SK-N-SH (cell line): ENCODE results near the gene ETDB. TPM values are rescaled to one million over a fixed set of nuclear protein-coding genes. Genes with fewer than 3 reads are reported as not detected.

Experiments used
- CTCF ChIA-PET: fragments of 300-600, 350-600 bp; formaldehyde crosslinking; extraction: SDS; loops from one replicate; lab custom pipeline; 2021; lab: Yijun Ruan, JAX
- POLR2A ChIA-PET: fragments of 350-600 bp; sonication (Branson Sonifier 250); formaldehyde crosslinking; extraction: SDS; loops from one replicate; lab custom pipeline; 2020; ENCODE audit warnings: antibody characterized with exemption, inconsistent platforms; lab: Yijun Ruan, JAX
- DNase-seq: peaks from one replicate; pipeline ENCODE4 v3.0.0; 2012
- H2AFZ ChIP-seq: fragments of 200-600 bp; sonication (generic); 2 replicates; pipeline ENCODE4 v1.8.1; 2016; ENCODE audit warnings: antibody characterized with exemption, mild to moderate bottlenecking, low read depth
- H3F3A ChIP-seq: fragments of 200-600 bp; sonication (generic); replicated peaks from 2 replicates; pipeline ENCODE3; 2016; ENCODE audit warnings: antibody characterized with exemption, mild to moderate bottlenecking; ENCODE audit not compliant: insufficient read depth
- H3K27ac ChIP-seq, 2 experiments: fragments of 200-500 bp in 1 of 2; fragments of 200-600 bp in 1 of 2; sonication (Bioruptor generic) in 1 of 2; sonication (generic), shearing (Covaris generic) in 1 of 2; 2 replicates each; pipeline versions ENCODE4 v1.5.1 to v1.6.1; 2014 to 2016; ENCODE audit warnings: low read depth in 2 of 2, inconsistent platforms in 1 of 2, low read length in 1 of 2, mild to moderate bottlenecking in 1 of 2, mixed read lengths in 1 of 2
- H3K27me3 ChIP-seq: fragments of 200-600 bp; sonication (generic), shearing (Covaris generic); 2 replicates; pipeline ENCODE4 v1.6.1; 2016; ENCODE audit warnings: mixed run types; ENCODE audit not compliant: insufficient read depth
- H3K36me3 ChIP-seq, 2 experiments: fragments of 200-500 bp in 1 of 2; fragments of 200-600 bp in 1 of 2; sonication (Bioruptor generic) in 1 of 2; sonication (generic) in 1 of 2; replicated peaks in 1 of 2; 2 replicates each; pipeline versions ENCODE3 to v1.5.1; 2014 to 2016; ENCODE audit warnings: low read length in 1 of 2, mild to moderate bottlenecking in 1 of 2; ENCODE audit not compliant: insufficient read depth in 2 of 2, control insufficient read depth in 1 of 2
- H3K4me1 ChIP-seq, 2 experiments: fragments of 200-500 bp in 1 of 2; fragments of 200-600 bp in 1 of 2; sonication (Bioruptor generic) in 1 of 2; sonication (generic), shearing (Covaris generic) in 1 of 2; 2 replicates each; pipeline versions ENCODE4 v1.5.1 to v1.6.1; 2014 to 2016; ENCODE audit warnings: low read depth in 1 of 2, low read length in 1 of 2, mixed run types in 1 of 2; ENCODE audit not compliant: insufficient read depth in 2 of 2, control insufficient read depth in 1 of 2
- H3K4me2 ChIP-seq: fragments of 200-600 bp; sonication (generic), shearing (Covaris generic); 2 replicates; pipeline ENCODE4 v1.6.1; 2017; ENCODE audit warnings: mixed run types
- H3K4me3 ChIP-seq, 2 experiments: fragments of 200-500 bp in 1 of 2; fragments of 200-600 bp in 1 of 2; sonication (Bioruptor generic) in 1 of 2; sonication (generic), shearing (Covaris generic) in 1 of 2; 2 replicates each; pipeline versions ENCODE4 v1.5.1 to v1.8.1; 2014 to 2016; ENCODE audit warnings: low read depth in 2 of 2, inconsistent platforms in 1 of 2, low read length in 1 of 2, mild to moderate bottlenecking in 1 of 2, mixed read lengths in 1 of 2, moderate library complexity in 1 of 2
- H3K79me2 ChIP-seq: fragments of 200-600 bp; sonication (generic); 2 replicates; pipeline ENCODE4 v1.8.1; 2017; ENCODE audit warnings: mild to moderate bottlenecking; ENCODE audit not compliant: insufficient read depth
- H3K9ac ChIP-seq: fragments of 200-600 bp; sonication (generic); 2 replicates; pipeline ENCODE4 v1.6.1; 2017; ENCODE audit warnings: mixed run types
- H3K9me2 ChIP-seq: fragments of 200-600 bp; sonication (generic); 2 replicates; pipeline ENCODE4 v1.6.1; 2017; ENCODE audit warnings: mixed run types
- H3K9me3 ChIP-seq: fragments of 200-600 bp; sonication (generic); 2 replicates; pipeline ENCODE4 v1.6.1; 2017; ENCODE audit warnings: mixed run types, mild to moderate bottlenecking, moderate library complexity
- H4K20me1 ChIP-seq: fragments of 200-600 bp; sonication (generic); 2 replicates; pipeline ENCODE4 v1.6.1; 2017; ENCODE audit warnings: mild to moderate bottlenecking, mixed run types; ENCODE audit not compliant: insufficient read depth
- CHD2 ChIP-seq: fragments of 150-350 bp; IDR thresholded peaks from 2 replicates; pipeline ENCODE4 v1.6.1; 2018; ENCODE audit warnings: low read length; ENCODE audit not compliant: partially characterized antibody
- GABPA ChIP-seq: IDR thresholded peaks from 2 replicates; pipeline ENCODE4 v1.4.0; 2012; ENCODE audit warnings: low read depth, mild to moderate bottlenecking
- NFIC ChIP-seq: IDR thresholded peaks from 2 replicates; pipeline ENCODE4 v1.4.0; 2012; ENCODE audit warnings: borderline replicate concordance
- POLR2AphosphoS5 ChIP-seq: IDR thresholded peaks from 2 replicates; pipeline ENCODE4 v1.6.1; 2012; ENCODE audit warnings: low read depth, low read length
- RAD21 ChIP-seq: IDR thresholded peaks from 2 replicates; pipeline ENCODE4 v1.6.1; 2012; ENCODE audit warnings: mild to moderate bottlenecking, low read length
- SIN3A ChIP-seq: IDR thresholded peaks from 2 replicates; pipeline ENCODE4 v1.6.1; 2012; ENCODE audit warnings: low read depth, mild to moderate bottlenecking, low read length, moderate library complexity, borderline replicate concordance
- SMC3 ChIP-seq: IDR thresholded peaks from 2 replicates; pipeline ENCODE4 v1.6.1; 2012; ENCODE audit warnings: low read depth, low read length, improper control_type of control experiment
- TAF1 ChIP-seq: IDR thresholded peaks from 2 replicates; pipeline ENCODE4 v1.6.1; 2012; ENCODE audit warnings: low read depth, mild to moderate bottlenecking, low read length, moderate library complexity, borderline replicate concordance
- USF1 ChIP-seq: IDR thresholded peaks from 2 replicates; pipeline ENCODE4 v1.4.0; 2012; ENCODE audit warnings: low read depth, borderline replicate concordance
- YY1 ChIP-seq: IDR thresholded peaks from 2 replicates; pipeline ENCODE4 v1.4.0; 2012; ENCODE audit warnings: low read depth, mild to moderate bottlenecking
- ZBTB33 ChIP-seq: IDR thresholded peaks from 2 replicates; pipeline ENCODE4 v1.4.0; 2012; ENCODE audit warnings: low read depth, borderline replicate concordance
- WGBS: methylation state at CpG from one replicate; pipeline ENCODE4 v1.1.6; 2017; ENCODE audit warnings: low lambda C conversion rate; 5-methylcytosine and 5-hydroxymethylcytosine counted together
- polyA plus RNA-seq, 3 experiments: library from polyadenylated mRNA; depleted of rRNA; stranded (reverse); fragments of >200 nt; gene quantifications; 2 replicates each; pipeline ENCODE4 v1.2.3, GENCODE V29; 2012
- TF ChIP-seq, protein P1 (sequence below): fragments of 200-600 bp; sonication (generic); IDR thresholded peaks from 2 replicates; pipeline ENCODE4 v1.6.1; 2017; ENCODE audit warnings: antibody characterized with exemption, mild to moderate bottlenecking, moderate library complexity
- TF ChIP-seq, protein P2 (sequence below): IDR thresholded peaks from 2 replicates; pipeline ENCODE4; 2012

Gene ETDB
- polyA plus RNA-seq, 1 of the 3 experiments (the other 2 are of a cell fraction), result not detected

- H3K27ac ChIP-seq, result no peak overlapping the region
- H3K9ac ChIP-seq, result no peak overlapping the region
- POLR2A ChIA-PET, result no interaction called here
- H2AFZ ChIP-seq, result no peak overlapping the region
- no peaks in the 10 kb centered on the region for H3K4me1 ChIP-seq
- no peaks in the 10 kb centered on the region for H3K36me3 ChIP-seq
- DNase-seq, result no peak
- 14% methylated on average over 1 of the region's 1 CpG for WGBS
- H3K9me3 ChIP-seq, result no peaks in the 10 kb centered on the region
- no peaks in the 10 kb centered on the region for H4K20me1 ChIP-seq
- TF ChIP-seq NFIC (no peak), YY1 (no peak), USF1 (no peak), TAF1 (no peak), GABPA (no peak), SIN3A (no peak), ZBTB33 (no peak)
- TF ChIP-seq, protein P1, sequence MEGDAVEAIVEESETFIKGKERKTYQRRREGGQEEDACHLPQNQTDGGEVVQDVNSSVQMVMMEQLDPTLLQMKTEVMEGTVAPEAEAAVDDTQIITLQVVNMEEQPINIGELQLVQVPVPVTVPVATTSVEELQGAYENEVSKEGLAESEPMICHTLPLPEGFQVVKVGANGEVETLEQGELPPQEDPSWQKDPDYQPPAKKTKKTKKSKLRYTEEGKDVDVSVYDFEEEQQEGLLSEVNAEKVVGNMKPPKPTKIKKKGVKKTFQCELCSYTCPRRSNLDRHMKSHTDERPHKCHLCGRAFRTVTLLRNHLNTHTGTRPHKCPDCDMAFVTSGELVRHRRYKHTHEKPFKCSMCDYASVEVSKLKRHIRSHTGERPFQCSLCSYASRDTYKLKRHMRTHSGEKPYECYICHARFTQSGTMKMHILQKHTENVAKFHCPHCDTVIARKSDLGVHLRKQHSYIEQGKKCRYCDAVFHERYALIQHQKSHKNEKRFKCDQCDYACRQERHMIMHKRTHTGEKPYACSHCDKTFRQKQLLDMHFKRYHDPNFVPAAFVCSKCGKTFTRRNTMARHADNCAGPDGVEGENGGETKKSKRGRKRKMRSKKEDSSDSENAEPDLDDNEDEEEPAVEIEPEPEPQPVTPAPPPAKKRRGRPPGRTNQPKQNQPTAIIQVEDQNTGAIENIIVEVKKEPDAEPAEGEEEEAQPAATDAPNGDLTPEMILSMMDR, result no peak
- TF ChIP-seq, protein P2, sequence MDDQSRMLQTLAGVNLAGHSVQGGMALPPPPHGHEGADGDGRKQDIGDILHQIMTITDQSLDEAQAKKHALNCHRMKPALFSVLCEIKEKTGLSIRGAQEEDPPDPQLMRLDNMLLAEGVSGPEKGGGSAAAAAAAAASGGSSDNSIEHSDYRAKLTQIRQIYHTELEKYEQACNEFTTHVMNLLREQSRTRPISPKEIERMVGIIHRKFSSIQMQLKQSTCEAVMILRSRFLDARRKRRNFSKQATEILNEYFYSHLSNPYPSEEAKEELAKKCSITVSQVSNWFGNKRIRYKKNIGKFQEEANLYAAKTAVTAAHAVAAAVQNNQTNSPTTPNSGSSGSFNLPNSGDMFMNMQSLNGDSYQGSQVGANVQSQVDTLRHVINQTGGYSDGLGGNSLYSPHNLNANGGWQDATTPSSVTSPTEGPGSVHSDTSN, result no peak
- H3K4me2 ChIP-seq, result no peak overlapping the region
- H3K79me2 ChIP-seq, result no peaks in the 10 kb centered on the region
- H3K4me3 ChIP-seq, result no peak overlapping the region
- no peaks in the 10 kb centered on the region; the same call in 1 of the 2 replicates for H3K27me3 ChIP-seq
- H3F3A ChIP-seq, result no peaks in the 10 kb centered on the region
- CTCF ChIA-PET, result interaction anchor here (0.8 kb wide), 1 partner anchor 25 kb away, joined by 3 read pairs; no protein-coding TSS in a partner anchor
- no peaks in the 10 kb centered on the region for H3K9me2 ChIP-seq
Measured at GRCh38 chrX:135112743-135113142, 7.6 kb downstream of the ETDB start.

- no peaks in the 10 kb centered on the region for H3K9me2 ChIP-seq
- no peak overlapping the region for H3K4me3 ChIP-seq
- H4K20me1 ChIP-seq, result no peaks in the 10 kb centered on the region
- H3F3A ChIP-seq, result no peaks in the 10 kb centered on the region
- H3K9ac ChIP-seq, result no peak overlapping the region
- ChIA-PET POLR2A (no interaction called here), CTCF (interaction anchor here (0.8 to 1.0 kb wide), 3 partner anchors 11 to 74 kb away, joined by 3 to 5 read pairs (median 3); no protein-coding TSS in a partner anchor)
- no peaks in the 10 kb centered on the region for H3K9me3 ChIP-seq
- no peaks in the 10 kb centered on the region for H3K4me1 ChIP-seq
- peak; percentile 33 for DNase-seq
- 25% methylated on average over 5 of the region's 5 CpGs for WGBS
- no peaks in the 10 kb centered on the region for H3K36me3 ChIP-seq
- H2AFZ ChIP-seq, result no peak overlapping the region
- H3K27me3 ChIP-seq, result no peaks in the 10 kb centered on the region; the same call in 1 of the 2 replicates
- TF ChIP-seq, protein P1, result peak; percentile 68
- TF ChIP-seq CHD2 (no peak), POLR2AphosphoS5 (no peak), SMC3 (peak; percentile 32; the same call in 1 of the 2 replicates), RAD21 (peak; percentile 53)
- no peaks in the 10 kb centered on the region for H3K79me2 ChIP-seq
- no peak overlapping the region for H3K4me2 ChIP-seq
- no peak overlapping the region for H3K27ac ChIP-seq
Measured at GRCh38 chrX:135112096-135112729, 8.1 kb downstream of the ETDB start.
